HepG2 (cell line): ENCODE results near the gene NLE1. TPM values are rescaled to one million over a fixed set of nuclear protein-coding genes. Genes with fewer than 3 reads are reported as not detected.

Experiments
- ATF4 ChIP-seq, 2 experiments: fragments of 450-650 bp in 1 of 2; sonication (generic) in 1 of 2; formaldehyde crosslinking; IDR thresholded peaks; 2 replicates each; pipeline versions ENCODE4 v1.5.0 to v1.8.0; 2020 to 2022; ENCODE audit warnings: mild to moderate bottlenecking in 1 of 2, missing genetic modification reagents in 1 of 2
- ATF5 ChIP-seq: sonication (generic); formaldehyde crosslinking; IDR thresholded peaks from 2 replicates; pipeline ENCODE4 v1.4.0; 2020; ENCODE audit warnings: mild to moderate bottlenecking, low read depth, missing genetic modification reagents
- BATF2 ChIP-seq: sonication (generic); formaldehyde crosslinking; IDR thresholded peaks from 2 replicates; pipeline ENCODE4 v1.8.0; 2022; ENCODE audit warnings: mild to moderate bottlenecking, missing genetic modification reagents, moderate library complexity
- E2F1 ChIP-seq: sonication (generic); formaldehyde crosslinking; IDR thresholded peaks from 2 replicates; pipeline ENCODE4 v1.5.0; 2020; ENCODE audit warnings: missing genetic modification reagents
- EP300 ChIP-seq, 3 experiments: sonication (generic) in 1 of 3; formaldehyde crosslinking in 1 of 3; IDR thresholded peaks; 2 replicates each; pipeline versions ENCODE4 v1.5.1 to v1.6.1; 2011 to 2020; ENCODE audit warnings: low read depth in 2 of 3, low read length in 2 of 3, borderline replicate concordance in 1 of 3, improper control_type of control experiment in 1 of 3, mild to moderate bottlenecking in 1 of 3, missing genetic modification reagents in 1 of 3, moderate library complexity in 1 of 3
- HOXA3 ChIP-seq: sonication (generic); formaldehyde crosslinking; IDR thresholded peaks from 2 replicates; pipeline ENCODE4 v1.5.0; 2020; ENCODE audit warnings: missing genetic modification reagents
- HOXA5 ChIP-seq: sonication (generic); formaldehyde crosslinking; IDR thresholded peaks from 2 replicates; pipeline ENCODE4 v1.4.0; 2020; ENCODE audit warnings: missing genetic modification reagents
- MAZ ChIP-seq, 2 experiments: sonication (generic) in 1 of 2; formaldehyde crosslinking in 1 of 2; IDR thresholded peaks; 2 replicates each; pipeline versions ENCODE4 v1.5.0 to v1.6.1; 2012 to 2020; ENCODE audit warnings: low read depth in 2 of 2, mild to moderate bottlenecking in 2 of 2, borderline replicate concordance in 1 of 2, improper control_type of control experiment in 1 of 2, low read length in 1 of 2, missing genetic modification reagents in 1 of 2, moderate library complexity in 1 of 2
- NFE2L1 ChIP-seq: sonication (generic); formaldehyde crosslinking; IDR thresholded peaks from 2 replicates; pipeline ENCODE4 v1.4.0; 2020; ENCODE audit warnings: missing genetic modification reagents, mild to moderate bottlenecking, borderline replicate concordance
- NFRKB ChIP-seq: fragments of 450-650 bp; IDR thresholded peaks from 2 replicates; pipeline ENCODE4 v1.6.1; 2017
- PHF5A ChIP-seq: IDR thresholded peaks from one replicate; pipeline ENCODE4 v1.6.1; 2018; ENCODE audit warnings: low read depth, missing genetic modification reagents; ENCODE audit not compliant: unreplicated experiment
- POGZ ChIP-seq: sonication (generic); formaldehyde crosslinking; IDR thresholded peaks from 2 replicates; pipeline ENCODE4 v1.4.0; 2020; ENCODE audit warnings: mild to moderate bottlenecking, missing genetic modification reagents
- POLR2A ChIP-seq, 2 experiments: IDR thresholded peaks; 2 replicates each; pipeline ENCODE4 v1.6.1; 2011; ENCODE audit warnings: low read depth in 2 of 2, low read length in 2 of 2, mild to moderate bottlenecking in 1 of 2, moderate library complexity in 1 of 2; ENCODE audit not compliant: insufficient read depth in 1 of 2
- PRPF4 ChIP-seq: fragments of 200-400 bp; formaldehyde crosslinking; IDR thresholded peaks from 2 replicates; pipeline ENCODE4 v1.6.1; 2016; ENCODE audit warnings: low read length, low read depth; ENCODE audit not compliant: poor library complexity, severe bottlenecking
- SRSF4 ChIP-seq: fragments of 200-400 bp; formaldehyde crosslinking; IDR thresholded peaks from one replicate; pipeline ENCODE4 v1.6.1; 2018; ENCODE audit warnings: mild to moderate bottlenecking, low read depth, low read length, moderate library complexity; ENCODE audit not compliant: poor library complexity, severe bottlenecking
- TEAD2 ChIP-seq: sonication (generic); formaldehyde crosslinking; IDR thresholded peaks from 2 replicates; pipeline ENCODE4 v1.9.0; 2021; ENCODE audit warnings: missing genetic modification reagents
- U2AF2 ChIP-seq: fragments of 200-400 bp; formaldehyde crosslinking; IDR thresholded peaks from 2 replicates; pipeline ENCODE4 v1.6.1; 2017; ENCODE audit warnings: low read depth, mild to moderate bottlenecking, low read length
- ZFP36 ChIP-seq: fragments of 150-350 bp; IDR thresholded peaks from 2 replicates; pipeline ENCODE4 v1.6.1; 2018; ENCODE audit warnings: borderline replicate concordance, low read length, low read depth; ENCODE audit not compliant: partially characterized antibody
- ZNF382 ChIP-seq: sonication (generic); formaldehyde crosslinking; IDR thresholded peaks from 2 replicates; pipeline ENCODE4 v1.5.0; 2020; ENCODE audit warnings: missing genetic modification reagents, mild to moderate bottlenecking, borderline replicate concordance
- ZNF576 ChIP-seq: sonication (generic); formaldehyde crosslinking; IDR thresholded peaks from 2 replicates; pipeline ENCODE4 v1.4.0; 2020; ENCODE audit warnings: mild to moderate bottlenecking, missing genetic modification reagents
- ZNF724P ChIP-seq: sonication (generic); formaldehyde crosslinking; IDR thresholded peaks from 2 replicates; pipeline ENCODE4 v1.8.0; 2022; ENCODE audit warnings: missing genetic modification reagents, borderline replicate concordance
- ZNF768 ChIP-seq: sonication (generic); formaldehyde crosslinking; IDR thresholded peaks from 2 replicates; pipeline ENCODE4 v1.4.0; 2020; ENCODE audit warnings: missing genetic modification reagents
- ZNF770 ChIP-seq: sonication (generic); formaldehyde crosslinking; IDR thresholded peaks from 2 replicates; pipeline ENCODE4 v1.5.0; 2020; ENCODE audit warnings: mild to moderate bottlenecking, missing genetic modification reagents
- ZNF839 ChIP-seq: sonication (generic); formaldehyde crosslinking; IDR thresholded peaks from 2 replicates; pipeline ENCODE4 v1.4.0; 2020; ENCODE audit warnings: missing genetic modification reagents, mild to moderate bottlenecking, borderline replicate concordance
- polyA plus RNA-seq, 8 experiments: library from polyadenylated mRNA; depleted of rRNA in 3 of 8; stranded (reverse) in 7 of 8; unstranded in 1 of 8; fragments of >200 nt; fragmentation: Illumina TruSeq in 4 of 8; extraction: Trizol in 4 of 8; gene quantifications; 2 replicates each; pipeline versions ENCODE4 v1.2.1 to v1.2.3, GENCODE V29; 2011 to 2016; ENCODE audit warnings: low read depth in 4 of 8, missing spikeins in 1 of 8, mixed read lengths in 1 of 8; ENCODE audit not compliant: insufficient read depth in 1 of 8
- total RNA-seq, 5 experiments: library from RNA; depleted of rRNA; stranded (reverse); fragments of >200 nt; fragmentation: Illumina TruSeq; extraction: Trizol; gene quantifications; 2 replicates each; pipeline ENCODE4 v1.2.3, GENCODE V29; 2016; ENCODE audit warnings: low read depth in 1 of 5

Gene NLE1
- total and polyA plus RNA-seq, 2 of the 13 experiments (the other 11 are each of a cell fraction or from before 2014, with no cell fraction given): 20.3 to 34.5 TPM

GRCh38 chr17:35088356-35088880 lies 53.7 kb downstream of the NLE1 start (continued):
- TF ChIP-seq TEAD2 (CRISPR knock-in tag) (no peak), NFRKB (no peak), ATF5 (CRISPR knock-in tag) (no peak), ZNF724P (CRISPR knock-in tag) (no peak), ZNF768 (no peak), HOXA5 (0 out of 2 replicates have a peak, but pooled peaks have one; percentile 10), NFE2L1 (CRISPR knock-in tag) (no peak), POGZ (no peak), ATF4 (CRISPR knock-in tag; IDR thresholded peaks at IDR 0.05) (no peak), EP300 (IDR thresholded peaks at IDR 0.05; ENCODE audit: low read depth in 2 of 2, low read length in 2 of 2) (no peak), EP300 (CRISPR knock-in tag; IDR thresholded peaks at IDR 0.05; ENCODE audit: borderline replicate concordance) (no peak), ZNF770 (CRISPR knock-in tag) (peak; percentile 4; the same call in 1 of the 2 replicates), PRPF4 (no peak), U2AF2 (no peak), ZFP36 (no peak), ZNF382 (no peak), BATF2 (no peak), ZNF839 (CRISPR knock-in tag) (no peak), PHF5A (CRISPR knock-in tag) (no peak), HOXA3 (CRISPR knock-in tag) (no peak; the same call in 1 of the 2 replicates), MAZ (IDR thresholded peaks at IDR 0.05; ENCODE audit: borderline replicate concordance, low read depth, low read length) (no peak), MAZ (CRISPR knock-in tag; IDR thresholded peaks at IDR 0.05; ENCODE audit: low read depth) (no peak), POLR2A (IDR thresholded peaks at IDR 0.05; ENCODE audit: insufficient read depth in 1 of 2, low read depth in 2 of 2, low read length in 2 of 2) (0 out of 4 replicates have a peak, but pooled peaks of 1 of the 2 experiments have one; percentile 4), SRSF4 (no peak), E2F1 (no peak), ZNF576 (CRISPR knock-in tag) (no peak)
